ENCODE measurements around the gene USP14.

DNA sequence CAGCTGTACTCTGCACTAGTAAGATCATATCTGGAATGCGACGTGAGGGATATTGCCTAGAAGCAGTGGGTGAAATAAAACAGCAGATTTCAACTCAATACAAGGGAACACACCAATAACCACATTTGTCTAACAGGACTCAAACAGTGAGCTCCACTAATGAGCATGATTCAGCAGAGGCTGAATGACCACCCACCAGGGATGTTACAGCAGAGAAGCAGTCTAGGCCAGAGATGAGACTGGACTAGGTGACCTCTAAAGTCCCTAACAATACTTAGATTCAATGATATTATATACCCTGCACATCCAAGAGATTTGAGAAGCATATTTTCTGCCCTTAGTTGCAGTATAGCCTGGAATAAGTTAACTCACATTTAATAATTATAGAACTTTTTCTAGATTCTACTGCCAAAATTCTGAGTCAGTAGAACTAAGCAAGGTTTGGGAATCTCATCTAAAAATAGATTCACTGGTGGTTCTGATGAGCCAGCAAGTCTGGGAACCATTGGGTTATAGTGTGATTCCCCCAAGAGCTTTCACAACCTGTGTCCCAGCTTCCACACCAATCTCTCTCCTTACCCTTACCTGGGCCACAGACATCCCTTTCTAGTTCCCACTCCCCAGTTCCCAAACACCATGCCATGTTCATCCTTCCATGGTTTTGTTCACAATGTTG, 103.2 kb downstream of the USP14 start:
- TF ChIP-seq EZH2 (IDR thresholded peaks at IDR 0.05; ENCODE audit: insufficient read depth, poor library complexity, severe bottlenecking): no peak
- TF ChIP-seq EZH2phosphoT487 (IDR thresholded peaks at IDR 0.05; ENCODE audit: insufficient read depth, low read depth): no peak

Measured in GM23248 (cell line).